ENCODE results near the gene TMOD3.

- no peak for TF ChIP-seq CTCF (IDR thresholded peaks at IDR 0.05; ENCODE audit: poor library complexity)
- TF ChIP-seq EZH2phosphoT487 (IDR thresholded peaks at IDR 0.05; ENCODE audit: low read depth, severe bottlenecking, unreplicated experiment) = no peak
These were observed 3.8 kb upstream of the TMOD3 start for GRCh38 chr15:51825698-51826097.
